Astrocyte of the cerebellum (primary cell): Measurements from ENCODE around the gene USP7.
"Not testable (repeated sequence)": the region's sequence is repeated elsewhere in the genome, so short reads cannot be mapped to it uniquely, and the experiment has no call there.

Experiments
- DNase-seq: peaks from one replicate; pipeline ENCODE4 v3.0.0-alpha.2; 2011; ENCODE audit warnings: low read depth
- H3K4me3 ChIP-seq: 2 replicates; pipeline ENCODE4 v1.5.1; 2011; ENCODE audit warnings: mild to moderate bottlenecking, low read depth, low read length, moderate library complexity
- CTCF ChIP-seq: IDR thresholded peaks from 2 replicates; pipeline ENCODE4 v1.5.1; 2012; ENCODE audit warnings: low read length, low read depth, moderate library complexity, mild to moderate bottlenecking; ENCODE audit errors: missing control alignments
- in situ Hi-C: cut with HindIII; loops from 2 replicates; pipeline ENCODE4 v1.10.0; 2017; ENCODE audit warnings: low sequenced_read_pairs

The USP7 gene

DNA sequence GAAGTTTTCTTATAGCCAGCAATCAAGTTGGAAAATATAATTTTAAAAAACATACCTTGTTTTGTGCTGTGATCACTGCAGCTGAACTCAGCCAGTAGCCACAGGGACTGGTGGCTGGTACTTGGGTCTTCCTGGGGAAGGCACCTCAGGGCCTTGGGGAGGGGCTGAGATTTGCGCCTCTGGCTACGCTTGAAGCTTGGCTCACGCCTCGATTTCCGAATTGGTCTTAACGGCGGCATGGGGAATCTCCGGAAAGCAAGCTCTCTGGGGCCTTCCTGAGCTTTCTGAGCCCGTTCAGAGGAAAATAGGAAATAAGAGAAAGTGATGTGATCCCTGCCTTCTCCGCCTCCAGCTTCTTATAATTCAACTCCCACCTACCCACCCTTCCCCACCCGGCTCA, 11.3 kb upstream of the USP7 start:
- in situ Hi-C loops = no loop called here
- TF ChIP-seq CTCF = no peak
- no peak for DNase-seq
- H3K4me3 ChIP-seq = no peak overlapping the region

GRCh38 chr16:8972843-8973586, 9.3 kb upstream of the USP7 start:
- TF ChIP-seq CTCF = no peak
- DNase-seq = no peak
- in situ Hi-C loops = no loop called here

GRCh38 chr16:8971416-8971815, 7.7 kb upstream of the USP7 start:
- H3K4me3 ChIP-seq = no peak overlapping the region
- in situ Hi-C loops = no loop called here
- no peak for TF ChIP-seq CTCF
- no peak for DNase-seq

More at GRCh38 chr16:8972843-8973586, 9.3 kb upstream of the USP7 start:
- H3K4me3 ChIP-seq = no peak overlapping the region

- DNase-seq, H3K4me3 ChIP-seq: not testable (repeated sequence)
- in situ Hi-C loops = loop anchor here (5.0 kb wide), 2 partner anchors 43 to 78 kb away; no protein-coding TSS in a partner anchor
Observed at GRCh38 chr16:8969202-8969897, 5.6 kb upstream of the USP7 start.

- H3K4me3 ChIP-seq, DNase-seq: not testable (repeated sequence)
- in situ Hi-C loops = loop anchor here (5.0 kb wide), 2 partner anchors 44 to 79 kb away; no protein-coding TSS in a partner anchor
Observed at GRCh38 chr16:8968054-8968453, 4.3 kb upstream of the USP7 start.

DNA sequence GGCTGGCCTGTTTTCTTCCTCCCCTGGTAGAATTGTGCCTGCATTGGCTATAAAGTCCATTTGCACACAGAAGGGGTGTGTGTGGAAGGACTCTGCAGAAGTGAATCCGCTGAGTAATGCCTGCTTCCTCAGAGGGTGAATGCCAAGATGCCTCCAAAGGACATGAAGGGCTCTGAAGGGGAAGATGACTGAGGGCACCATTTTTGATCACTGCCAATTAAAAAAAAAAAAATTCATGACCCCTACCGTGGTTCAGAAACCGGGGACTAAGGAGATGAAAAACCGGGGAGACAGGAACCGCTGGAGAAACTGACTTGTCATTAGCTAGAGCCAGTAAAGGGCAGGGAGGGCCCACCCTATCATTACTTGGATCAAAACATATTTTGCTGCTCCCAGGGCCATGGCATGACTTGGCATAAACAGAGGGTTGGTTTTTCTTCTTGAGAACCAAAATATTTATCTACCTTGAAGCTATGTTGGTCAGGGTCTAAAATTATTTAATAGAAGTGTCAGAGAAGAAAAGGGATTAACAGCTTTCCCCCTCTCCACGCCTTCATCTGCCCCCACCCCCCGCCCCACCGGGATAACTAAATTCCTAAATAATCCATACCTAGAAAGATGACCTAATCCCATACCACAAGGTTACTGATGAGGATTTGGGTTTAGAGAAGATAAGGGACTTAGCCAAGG, 3.6 kb upstream of the USP7 start:
- TF ChIP-seq CTCF = no peak
- in situ Hi-C loops = loop anchor here (5.0 kb wide), 2 partner anchors 45 to 80 kb away; no protein-coding TSS in a partner anchor
- H3K4me3 ChIP-seq = no peak overlapping the region
- no peak for DNase-seq

DNA sequence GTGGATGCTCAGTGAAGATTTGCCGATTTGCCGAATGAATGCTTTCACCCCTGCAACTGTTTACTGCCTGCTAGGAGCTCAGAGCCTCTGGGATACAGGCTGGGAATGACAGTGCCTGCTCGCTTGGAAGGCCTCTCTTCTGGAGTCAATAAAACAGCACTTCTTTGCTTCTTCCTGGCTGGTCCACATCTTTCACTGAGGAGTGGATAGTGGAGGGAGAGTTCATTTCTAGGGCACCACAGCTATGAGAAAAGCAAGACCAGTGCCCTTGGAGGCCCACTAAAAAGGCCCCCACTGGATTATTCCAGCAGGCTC, 3.1 kb upstream of the USP7 start:
- in situ Hi-C loops = loop anchor here (5.0 kb wide), 2 partner anchors 46 to 81 kb away; no protein-coding TSS in a partner anchor
- no peak for DNase-seq
- no peak overlapping the region for H3K4me3 ChIP-seq
- TF ChIP-seq CTCF = no peak
